Esophagus muscularis mucosa (tissue), 4 donors: ENCODE results near the gene CSH1. TPM values are rescaled to one million over a fixed set of nuclear protein-coding genes. Genes with fewer than 3 reads are reported as not detected.
"Not testable (repeated sequence)": the region's sequence is repeated elsewhere in the genome, so short reads cannot be mapped to it uniquely, and the experiment has no call there.

ENCODE experiments used
- DNase-seq: peaks from one replicate; pipeline ENCODE4 v3.0.0-alpha.2; 2017; ENCODE audit errors: extremely low spot score
- H3K27ac ChIP-seq, 4 donors: fragments of 200-600 bp; sonication (generic); replicated peaks in 1 of 4; 1 replicate in 3 of 4; 2 replicates in 1 of 4; pipeline ENCODE4 v1.5.1; 2016 to 2019; ENCODE audit warnings: mild to moderate bottlenecking in 1 of 4
- H3K27me3 ChIP-seq, 4 donors: fragments of 200-600 bp; sonication (generic); one replicate each; pipeline versions ENCODE4 v1.5.1 to v1.6.0; 2016 to 2019
- H3K36me3 ChIP-seq, 4 donors: fragments of 200-600 bp; sonication (generic); one replicate each; pipeline ENCODE4 v1.5.1; 2016 to 2019
- H3K4me1 ChIP-seq, 4 donors: fragments of 200-600 bp; sonication (generic); one replicate each; pipeline ENCODE4 v1.5.1; 2016 to 2019
- H3K4me3 ChIP-seq, 4 donors: fragments of 200-600 bp; sonication (generic); 1 replicate in 2 of 4; 2 replicates in 2 of 4; pipeline ENCODE4 v1.5.1; 2016 to 2019; ENCODE audit warnings: mild to moderate bottlenecking in 4 of 4, moderate library complexity in 1 of 4
- H3K9me3 ChIP-seq, 4 donors: fragments of 200-600 bp; sonication (generic); 1 replicate in 3 of 4; 2 replicates in 1 of 4; pipeline ENCODE4 v1.5.1; 2016 to 2019
- CTCF ChIP-seq, 3 experiments: fragments of 200-600 bp in 2 of 3; fragments of 450-650 bp in 1 of 3; sonication (generic) in 2 of 3; IDR thresholded peaks; one replicate each; pipeline ENCODE4 v1.5.1; 2017 to 2019; ENCODE audit warnings: antibody characterized with exemption in 3 of 3, mild to moderate bottlenecking in 2 of 3, moderate library complexity in 1 of 3
- EP300 ChIP-seq: sonication (generic); formaldehyde crosslinking; IDR thresholded peaks from one replicate; pipeline ENCODE4 v1.6.1; 2017; ENCODE audit warnings: antibody characterized with exemption
- POLR2A ChIP-seq: fragments of 450-650 bp; IDR thresholded peaks from one replicate; pipeline ENCODE4 v1.6.1; 2017; ENCODE audit warnings: antibody characterized with exemption, moderate library complexity, mild to moderate bottlenecking, low read depth
- POLR2AphosphoS5 ChIP-seq, 2 donors: sonication (generic); formaldehyde crosslinking; IDR thresholded peaks; one replicate each; pipeline ENCODE4 v1.6.1; 2017; ENCODE audit warnings: antibody characterized with exemption in 2 of 2
- WGBS: methylation state at CpG from one replicate; pipeline ENCODE4 v1.1.5; 2018; 5-methylcytosine and 5-hydroxymethylcytosine counted together
- intact Hi-C: fragments of 100-400 bp; cut with DNase I; formaldehyde crosslinking; loops from one replicate; pipeline ENCODE4 v1.15.1; 2023
- total RNA-seq, 4 donors: library from RNA; depleted of rRNA; stranded (reverse); fragments of >200 nt; gene quantifications; one replicate each; pipeline versions ENCODE4 v1.1.0 to v1.2.1, GENCODE V29; 2016

Gene CSH1
- total RNA-seq: not detected

GRCh38 chr17:63896524-63897354 lies at the start of gene CSH1:
Gene CSH1 (minus strand): TSS chr17:63896574. CDS start chr17:63896511, 63 bp downstream.
- H3K27ac ChIP-seq: not testable (repeated sequence)
- WGBS: 79% methylated on average over 6 of the region's 14 CpGs

GRCh38 chr17:63945784-63946439 lies 49.5 kb upstream of the CSH1 start:
- intact Hi-C loops: no loop called here
- TF ChIP-seq CTCF (IDR thresholded peaks at IDR 0.05) (no peak), POLR2AphosphoS5 (IDR thresholded peaks at IDR 0.05) (no peak), POLR2A (no peak), EP300 (no peak)

More at GRCh38 chr17:63896524-63897354, at the start of gene CSH1:
- H3K4me3 ChIP-seq, H3K9me3 ChIP-seq, intact Hi-C loops, DNase-seq, H3K36me3 ChIP-seq, H3K27me3 ChIP-seq, H3K4me1 ChIP-seq: not testable (repeated sequence)

GRCh38 chr17:63944736-63945499 lies 48.5 kb upstream of the CSH1 start:
- 79% methylated on average over 20 of the region's 24 CpGs for WGBS
- Histone ChIP-seq H3K27ac (no peak overlapping the region), H3K27me3 (peaks cover 0 to 34% (median 0%) of the 10 kb centered on the region in 4 donors), H3K36me3 (no peaks in the 10 kb centered on the region), H3K4me3 (no peak overlapping the region), H3K4me1 (no peaks in the 10 kb centered on the region), H3K9me3 (no peaks in the 10 kb centered on the region)
- no peak for DNase-seq
- intact Hi-C loops: no loop called here
- TF ChIP-seq EP300 (no peak), POLR2AphosphoS5 (IDR thresholded peaks at IDR 0.05) (no peak), CTCF (IDR thresholded peaks at IDR 0.05) (no peak), POLR2A (no peak)

More at GRCh38 chr17:63945784-63946439, 49.5 kb upstream of the CSH1 start:
- no peak overlapping the region for H3K27ac ChIP-seq
- H3K9me3 ChIP-seq: no peaks in the 10 kb centered on the region
- no peak for DNase-seq
- 80% methylated on average over 1 of the region's 6 CpGs for WGBS
- no peak overlapping the region for H3K4me3 ChIP-seq
- H3K4me1 ChIP-seq: no peaks in the 10 kb centered on the region
- H3K27me3 ChIP-seq: peaks cover 0 to 43% (median 0%) of the 10 kb centered on the region in 4 donors
- H3K36me3 ChIP-seq: no peaks in the 10 kb centered on the region

- H3K27ac ChIP-seq: no peak overlapping the region
- TF ChIP-seq POLR2AphosphoS5 (IDR thresholded peaks at IDR 0.05): no peak
- 84% methylated on average over 7 of the region's 9 CpGs for WGBS
Observed at GRCh38 chr17:63943745-63944144, 47.4 kb upstream of the CSH1 start.

GRCh38 chr17:63942309-63942985 lies 46.1 kb upstream of the CSH1 start:
- Histone ChIP-seq H3K4me1 (no peaks in the 10 kb centered on the region), H3K9me3 (no peaks in the 10 kb centered on the region), H3K4me3 (no peak overlapping the region), H3K27ac (no peak overlapping the region), H3K36me3 (no peaks in the 10 kb centered on the region), H3K27me3 (peaks cover 0 to 10% (median 0%) of the 10 kb centered on the region in 4 donors)
- WGBS: 95% methylated on average over 21 of the region's 21 CpGs
- TF ChIP-seq EP300 (no peak), POLR2AphosphoS5 (IDR thresholded peaks at IDR 0.05) (no peak), CTCF (IDR thresholded peaks at IDR 0.05) (no peak), POLR2A (no peak)
- DNase-seq: no peak
- intact Hi-C loops: no loop called here

More at GRCh38 chr17:63943745-63944144, 47.4 kb upstream of the CSH1 start:
- H3K36me3 ChIP-seq: no peaks in the 10 kb centered on the region
- H3K4me1 ChIP-seq: no peaks in the 10 kb centered on the region
- no peaks in the 10 kb centered on the region for H3K9me3 ChIP-seq
- intact Hi-C loops: no loop called here
- H3K4me3 ChIP-seq: no peak overlapping the region
- H3K27me3 ChIP-seq: peaks cover 0 to 22% (median 0%) of the 10 kb centered on the region in 4 donors
- no peak for DNase-seq
